Measurements from ENCODE around the gene NKX3-2. TPM values are rescaled to one million over a fixed set of nuclear protein-coding genes. Genes with fewer than 3 reads are reported as not detected.

NKX3-2 gene
- total and polyA plus RNA-seq, 12 donors, result not detected

DNA sequence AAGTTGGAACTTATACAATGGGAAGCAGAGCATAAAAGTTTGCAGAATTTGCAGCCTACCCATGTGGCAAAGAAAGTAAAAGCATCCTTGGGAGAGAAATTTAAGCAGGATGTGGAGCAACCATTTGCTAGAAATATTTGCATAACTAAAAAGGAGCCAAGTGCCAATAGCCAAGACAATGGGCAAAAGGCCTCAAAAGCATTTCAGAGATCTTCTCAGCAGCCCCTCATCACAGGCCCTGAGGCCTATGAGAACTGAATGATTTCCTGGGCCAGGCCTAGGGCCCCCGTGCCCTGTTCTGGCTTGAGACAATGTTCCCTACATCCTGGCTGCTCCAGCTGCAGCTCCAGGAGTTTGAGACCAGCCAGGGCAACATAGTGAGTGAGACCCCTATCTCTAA lies 34.9 kb downstream of the NKX3-2 start:
- TF ChIP-seq, protein P1, sequence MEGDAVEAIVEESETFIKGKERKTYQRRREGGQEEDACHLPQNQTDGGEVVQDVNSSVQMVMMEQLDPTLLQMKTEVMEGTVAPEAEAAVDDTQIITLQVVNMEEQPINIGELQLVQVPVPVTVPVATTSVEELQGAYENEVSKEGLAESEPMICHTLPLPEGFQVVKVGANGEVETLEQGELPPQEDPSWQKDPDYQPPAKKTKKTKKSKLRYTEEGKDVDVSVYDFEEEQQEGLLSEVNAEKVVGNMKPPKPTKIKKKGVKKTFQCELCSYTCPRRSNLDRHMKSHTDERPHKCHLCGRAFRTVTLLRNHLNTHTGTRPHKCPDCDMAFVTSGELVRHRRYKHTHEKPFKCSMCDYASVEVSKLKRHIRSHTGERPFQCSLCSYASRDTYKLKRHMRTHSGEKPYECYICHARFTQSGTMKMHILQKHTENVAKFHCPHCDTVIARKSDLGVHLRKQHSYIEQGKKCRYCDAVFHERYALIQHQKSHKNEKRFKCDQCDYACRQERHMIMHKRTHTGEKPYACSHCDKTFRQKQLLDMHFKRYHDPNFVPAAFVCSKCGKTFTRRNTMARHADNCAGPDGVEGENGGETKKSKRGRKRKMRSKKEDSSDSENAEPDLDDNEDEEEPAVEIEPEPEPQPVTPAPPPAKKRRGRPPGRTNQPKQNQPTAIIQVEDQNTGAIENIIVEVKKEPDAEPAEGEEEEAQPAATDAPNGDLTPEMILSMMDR (IDR thresholded peaks at IDR 0.05), result no peak
- H3K27me3 ChIP-seq, result peaks cover 0 to 30% (median 22%) of the 10 kb centered on the region in 7 donors
- WGBS, 2 donors, result 56 to 57% methylated on average over 1 of the region's 1 CpG
- intact Hi-C loops (cut with DNase I), result no loop called here
- H3K4me1 ChIP-seq, result no peaks in the 10 kb centered on the region
- no peaks in the 10 kb centered on the region for H3K36me3 ChIP-seq
- no peak for DNase-seq
- no peak for ATAC-seq
- no peak overlapping the region for H3K4me3 ChIP-seq
- no peak overlapping the region for H3K27ac ChIP-seq
- H3K9me3 ChIP-seq, result no peaks in the 10 kb centered on the region

DNA sequence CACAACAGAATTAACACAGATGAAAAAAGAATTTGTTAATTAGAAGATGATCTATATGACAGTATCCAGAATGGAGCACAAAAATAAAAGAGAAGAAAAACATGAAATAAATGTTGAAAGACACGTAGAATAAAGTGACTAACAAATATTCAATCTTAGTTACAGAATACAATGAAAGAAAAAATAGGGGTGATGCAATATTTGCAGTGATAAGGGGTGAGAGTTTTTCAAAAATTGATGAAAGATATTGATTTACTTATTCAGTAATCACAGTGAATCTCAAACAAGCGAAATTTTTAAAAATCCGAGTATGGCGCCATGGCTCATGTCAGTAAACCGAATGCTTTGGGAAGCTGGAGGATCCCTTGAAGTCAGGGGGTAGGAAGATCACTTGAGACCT lies 39.9 kb downstream of the NKX3-2 start:
- Histone ChIP-seq H3K27ac (no peak overlapping the region), H3K27me3 (peaks cover 0 to 41% (median 22%) of the 10 kb centered on the region in 7 donors), H3K4me3 (no peak overlapping the region), H3K36me3 (no peaks in the 10 kb centered on the region), H3K4me1 (no peaks in the 10 kb centered on the region), H3K9me3 (no peaks in the 10 kb centered on the region)
- TF ChIP-seq, protein P1 (IDR thresholded peaks at IDR 0.05), result no peak
- WGBS, 2 donors, result 95 to 97% methylated on average over 5 of the region's 5 CpGs
- no peak for ATAC-seq
- intact Hi-C loops (cut with DNase I), result no loop called here
- no peak for DNase-seq

DNA sequence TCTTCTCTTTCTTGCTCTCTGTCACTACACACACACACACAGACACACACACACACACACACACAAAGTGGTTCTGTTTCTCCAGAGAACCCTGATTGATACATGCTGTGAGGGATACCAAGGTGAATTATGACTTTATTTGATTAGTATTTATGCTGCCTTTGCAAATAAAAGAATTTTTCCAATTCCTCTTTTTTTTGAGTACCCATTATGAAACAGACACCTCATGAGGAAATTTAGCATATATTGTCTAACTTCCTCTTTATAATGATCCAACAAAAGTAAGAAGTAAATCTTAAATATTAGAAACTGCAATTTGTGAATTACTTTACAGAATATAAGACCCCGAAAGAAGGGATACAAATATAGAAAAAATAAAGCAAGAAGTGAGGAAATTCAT lies 45.8 kb downstream of the NKX3-2 start:
- Histone ChIP-seq H3K36me3 (no peaks in the 10 kb centered on the region), H3K4me1 (no peaks in the 10 kb centered on the region), H3K27ac (no peak overlapping the region), H3K27me3 (peaks cover 0 to 62% (median 29%) of the 10 kb centered on the region in 7 donors), H3K4me3 (no peak overlapping the region), H3K9me3 (peaks cover 0 to 5% (median 0%) of the 10 kb centered on the region in 11 donors)
- DNase-seq, result no peak
- intact Hi-C loops (cut with DNase I), result no loop called here
- no peak for ATAC-seq
- TF ChIP-seq, protein P1 (IDR thresholded peaks at IDR 0.05), result no peak
- WGBS, 2 donors, result 91 to 95% methylated on average over 1 of the region's 1 CpG

DNA sequence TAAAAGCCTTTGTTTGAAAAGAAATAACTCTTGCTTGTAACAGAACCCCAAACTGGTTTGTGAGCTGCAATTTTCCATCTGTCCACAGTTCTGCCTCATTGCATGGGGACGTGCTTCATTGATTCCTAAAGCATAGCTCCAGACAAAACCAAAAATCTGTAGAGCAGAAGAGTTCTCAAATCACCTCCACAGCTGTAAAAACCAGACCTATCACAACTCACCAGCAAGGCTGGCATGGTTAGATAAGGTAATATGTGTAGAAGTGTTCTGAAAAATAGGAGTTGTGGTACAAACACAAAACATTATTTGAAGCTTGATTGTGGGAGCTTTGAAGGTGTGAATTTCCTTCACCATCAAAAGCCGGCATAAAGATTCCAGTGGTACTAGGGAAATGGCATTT lies 47.7 kb downstream of the NKX3-2 start:
- intact Hi-C loops (cut with DNase I), result no loop called here
- 56 to 58% methylated on average over 2 of the region's 2 CpGs for WGBS, 2 donors

More for the DNA sequence above, 47.7 kb downstream of the NKX3-2 start:
- H3K27ac ChIP-seq, result no peak overlapping the region
- no peaks in the 10 kb centered on the region for H3K4me1 ChIP-seq
- peaks cover 0 to 5% (median 0%) of the 10 kb centered on the region in 11 donors for H3K9me3 ChIP-seq
- H3K27me3 ChIP-seq, result peaks cover 0 to 51% (median 22%) of the 10 kb centered on the region in 7 donors
- H3K4me3 ChIP-seq, result no peak overlapping the region
- DNase-seq, result no peak
- TF ChIP-seq, protein P1 (IDR thresholded peaks at IDR 0.05), result no peak
- no peaks in the 10 kb centered on the region for H3K36me3 ChIP-seq
- ATAC-seq, result no peak

Measured in heart right ventricle (tissue), 16 donors.